Measurements from ENCODE around the gene MEPCE. TPM values are rescaled to one million over a fixed set of nuclear protein-coding genes. Genes with fewer than 3 reads are reported as not detected.
A peak's percentile ranks its signal among the peaks of the same experiment; 100 is the strongest.

The MEPCE gene
- total and polyA plus RNA-seq, 10 donors: 31.4 to 82.2 (median 59.0) TPM

DNA sequence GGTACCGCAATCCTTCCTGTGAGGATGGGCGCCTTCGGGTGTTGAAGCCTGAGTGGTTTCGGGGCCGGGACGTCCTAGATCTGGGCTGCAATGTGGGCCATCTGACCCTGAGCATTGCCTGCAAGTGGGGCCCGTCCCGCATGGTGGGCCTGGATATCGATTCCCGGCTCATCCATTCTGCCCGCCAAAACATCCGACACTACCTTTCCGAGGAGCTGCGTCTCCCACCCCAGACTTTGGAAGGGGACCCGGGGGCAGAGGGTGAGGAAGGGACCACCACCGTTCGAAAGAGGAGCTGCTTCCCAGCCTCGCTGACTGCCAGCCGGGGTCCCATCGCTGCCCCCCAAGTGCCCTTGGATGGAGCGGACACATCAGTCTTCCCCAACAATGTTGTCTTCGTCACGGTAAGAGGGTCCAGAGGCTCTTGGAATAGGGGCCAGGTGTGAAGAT is 1.7 kb downstream of the MEPCE start:
- peak overlapping the region in 7 of 8 donors; percentile 67 to 97 (median 81) for H3K4me3 ChIP-seq
- intact Hi-C loops (cut with DNase I; ENCODE audit: low total_unique reads): no loop called here
- H3K27ac ChIP-seq: peak overlapping the region; percentile 99 to 100 (median 100)
- TF ChIP-seq POLR2AphosphoS5 (IDR thresholded peaks at IDR 0.05) (peak in 2 of 3 donors; percentile 27 to 33), CTCF (IDR thresholded peaks at IDR 0.05 in 8 of 11, conservative IDR thresholded peaks at IDR 0.05 in 3 of 11) (no peak)
- DNase-seq: peak; percentile 84
- peaks cover 45 to 68% (median 60%) of the 10 kb centered on the region in 6 donors for H3K4me1 ChIP-seq
- H3K36me3 ChIP-seq: peaks cover 2 to 47% (median 23%) of the 10 kb centered on the region in 6 donors
- no peaks in the 10 kb centered on the region for H3K9me3 ChIP-seq
- H3K27me3 ChIP-seq (replicated peaks in 1 of 7): no peaks in the 10 kb centered on the region
- 77 to 95% (median 83%) methylated on average over 17 to 23 of the region's 23 CpGs for WGBS, 5 donors

DNA sequence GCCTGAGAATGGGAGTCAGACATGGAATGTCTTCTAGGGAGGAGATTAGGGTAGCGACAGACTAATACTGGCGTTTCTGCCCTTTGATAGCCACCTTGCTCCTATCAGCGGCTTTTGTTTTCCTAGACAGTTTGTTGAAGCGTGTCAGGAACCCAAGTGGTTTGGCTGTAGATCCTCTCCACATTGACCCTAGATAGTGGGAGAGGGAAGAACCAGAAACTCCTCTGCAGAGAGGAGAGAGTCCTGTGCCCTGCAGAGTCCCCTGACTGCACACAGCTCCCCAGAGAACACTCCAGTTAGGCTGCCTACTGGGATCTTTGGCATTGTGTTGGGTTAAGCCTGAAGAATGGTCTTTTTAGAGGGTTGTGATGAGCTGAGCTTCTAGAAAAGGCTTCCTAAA is 2.4 kb downstream of the MEPCE start:
- H3K27ac ChIP-seq: peak overlapping the region in 7 of 8 donors; percentile 23 to 100 (median 100)
- H3K4me3 ChIP-seq: peak overlapping the region in 4 of 8 donors; percentile 77 to 97 (median 83)
- no peak for DNase-seq
- H3K27me3 ChIP-seq (replicated peaks in 1 of 7): no peaks in the 10 kb centered on the region
- intact Hi-C loops (cut with DNase I; ENCODE audit: low total_unique reads): no loop called here
- TF ChIP-seq CTCF (IDR thresholded peaks at IDR 0.05 in 8 of 11, conservative IDR thresholded peaks at IDR 0.05 in 3 of 11) (no peak), POLR2A (IDR thresholded peaks at IDR 0.05) (no peak), POLR2AphosphoS5 (IDR thresholded peaks at IDR 0.05) (no peak)
- no peaks in the 10 kb centered on the region for H3K9me3 ChIP-seq
- H3K36me3 ChIP-seq: peaks cover 2 to 47% (median 23%) of the 10 kb centered on the region in 6 donors
- WGBS, 5 donors: 64 to 87% (median 79%) methylated on average over 4 of the region's 4 CpGs
- H3K4me1 ChIP-seq: peaks cover 45 to 74% (median 65%) of the 10 kb centered on the region in 6 donors

- Histone ChIP-seq H3K36me3 (peaks cover 2 to 47% (median 23%) of the 10 kb centered on the region in 6 donors), H3K27me3 (replicated peaks in 1 of 7) (no peaks in the 10 kb centered on the region), H3K27ac (peak overlapping the region in 7 of 8 donors; percentile 45 to 100 (median 100)), H3K9me3 (no peaks in the 10 kb centered on the region), H3K4me1 (peaks cover 45 to 76% (median 67%) of the 10 kb centered on the region in 6 donors), H3K4me3 (peak overlapping the region in 3 of 8 donors; percentile 12 to 97 (median 85))
- intact Hi-C loops (cut with DNase I; ENCODE audit: low total_unique reads): no loop called here
- DNase-seq: peak; percentile 76
- WGBS, 5 donors: 83 to 91% (median 86%) methylated on average over 21 of the region's 21 CpGs
- TF ChIP-seq CTCF (IDR thresholded peaks at IDR 0.05 in 8 of 11, conservative IDR thresholded peaks at IDR 0.05 in 3 of 11): no peak
- TF ChIP-seq POLR2AphosphoS5 (IDR thresholded peaks at IDR 0.05): peak; percentile 47 to 73 (median 59)
- no peak for TF ChIP-seq POLR2A (IDR thresholded peaks at IDR 0.05)
Observed at GRCh38 chr7:100432621-100433275, 3.1 kb downstream of the MEPCE start.

DNA sequence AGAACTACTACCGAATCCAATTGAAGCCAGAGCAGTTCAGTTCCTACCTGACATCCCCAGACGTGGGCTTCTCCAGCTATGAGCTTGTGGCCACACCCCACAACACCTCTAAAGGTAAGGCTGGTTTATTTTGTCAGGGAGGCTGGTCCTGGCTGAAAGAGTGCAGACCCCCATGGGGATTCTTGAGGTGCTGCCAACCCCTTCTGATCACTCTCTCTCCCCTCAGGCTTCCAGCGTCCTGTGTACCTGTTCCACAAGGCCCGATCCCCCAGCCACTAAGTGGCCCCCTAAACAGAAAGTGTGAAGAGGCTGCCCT is 3.6 kb downstream of the MEPCE start:
- H3K9me3 ChIP-seq: no peaks in the 10 kb centered on the region
- H3K36me3 ChIP-seq: peaks cover 2 to 47% (median 23%) of the 10 kb centered on the region in 6 donors
- H3K4me1 ChIP-seq: peaks cover 45 to 76% (median 63%) of the 10 kb centered on the region in 6 donors
- H3K4me3 ChIP-seq: peak overlapping the region in 3 of 8 donors; percentile 12 to 97 (median 85)
- intact Hi-C loops (cut with DNase I; ENCODE audit: low total_unique reads): no loop called here
- H3K27ac ChIP-seq: peak overlapping the region in 7 of 8 donors; percentile 32 to 100 (median 99)
- H3K27me3 ChIP-seq (replicated peaks in 1 of 7): no peaks in the 10 kb centered on the region
- TF ChIP-seq CTCF (IDR thresholded peaks at IDR 0.05 in 8 of 11, conservative IDR thresholded peaks at IDR 0.05 in 3 of 11): no peak
- no peak for TF ChIP-seq POLR2A (IDR thresholded peaks at IDR 0.05)
- TF ChIP-seq POLR2AphosphoS5 (IDR thresholded peaks at IDR 0.05): no peak
- no peak for DNase-seq
- WGBS, 5 donors: 61 to 75% (median 64%) methylated on average over 4 of the region's 4 CpGs

Measured in spleen (tissue), 11 donors.